Keratinocyte (primary cell): ENCODE results near the gene MX1. TPM values are rescaled to one million over a fixed set of nuclear protein-coding genes. Genes with fewer than 3 reads are reported as not detected.

Experiments used
- DNase-seq: peaks from one replicate; pipeline ENCODE4 v3.0.0-alpha.2; 2011; ENCODE audit warnings: low read depth, missing footprints, low spot score
- FAIRE-seq: peaks from 2 replicates; lab custom pipeline; 2011; peaks lifted over from hg19 to GRCh38; lab: Jason Lieb, UNC
- H2AFZ ChIP-seq: 2 replicates; pipeline ENCODE4 v1.6.0; 2012; ENCODE audit warnings: low read length, control low read depth, inconsistent platforms; ENCODE audit not compliant: control insufficient read depth
- H3K27ac ChIP-seq: 2 replicates; pipeline ENCODE4 v1.5.1; 2011; ENCODE audit warnings: low read length; ENCODE audit not compliant: control insufficient read depth, insufficient read depth
- H3K27me3 ChIP-seq: 3 replicates; pipeline ENCODE4 v1.6.0; 2011; ENCODE audit warnings: low read length; ENCODE audit not compliant: control insufficient read depth, insufficient read depth; ENCODE audit errors: extremely low read depth
- H3K36me3 ChIP-seq, 2 experiments: 2 replicates in 1 of 2; 3 replicates in 1 of 2; pipeline ENCODE4 v1.5.1; 2011; ENCODE audit warnings: low read length in 2 of 2, mild to moderate bottlenecking in 1 of 2; ENCODE audit not compliant: control insufficient read depth in 2 of 2, insufficient read depth in 2 of 2; ENCODE audit errors: extremely low read depth in 1 of 2
- H3K4me1 ChIP-seq: 3 replicates; pipeline ENCODE4 v1.5.1; 2011; ENCODE audit warnings: low read length; ENCODE audit not compliant: control insufficient read depth, insufficient read depth; ENCODE audit errors: extremely low read depth
- H3K4me2 ChIP-seq: 3 replicates; pipeline ENCODE4 v1.6.0; 2011; ENCODE audit warnings: low read depth, low read length; ENCODE audit not compliant: control insufficient read depth, insufficient read depth; ENCODE audit errors: extremely low read depth
- H3K4me3 ChIP-seq, 3 experiments: fragments of 200-600 bp in 1 of 3; sonication (generic) in 1 of 3; 2 replicates in 2 of 3; 3 replicates in 1 of 3; pipeline ENCODE4 v1.5.1; 2011 to 2016; ENCODE audit warnings: low read length in 3 of 3, mild to moderate bottlenecking in 3 of 3, control low read depth in 2 of 3, inconsistent platforms in 1 of 3, low read depth in 1 of 3, mixed read lengths in 1 of 3, mixed run types in 1 of 3, moderate library complexity in 1 of 3; ENCODE audit not compliant: control insufficient read depth in 2 of 3, insufficient read depth in 2 of 3; ENCODE audit errors: extremely low read depth in 1 of 3
- H3K79me2 ChIP-seq: 2 replicates; pipeline ENCODE4 v1.6.0; 2012; ENCODE audit warnings: low read length; ENCODE audit not compliant: control insufficient read depth, insufficient read depth
- H3K9ac ChIP-seq: 3 replicates; pipeline ENCODE4 v1.6.0; 2011; ENCODE audit warnings: low read length; ENCODE audit not compliant: control insufficient read depth, insufficient read depth; ENCODE audit errors: extremely low read depth
- H3K9me1 ChIP-seq: 3 replicates; pipeline ENCODE4 v1.6.0; 2011; ENCODE audit warnings: low read length; ENCODE audit not compliant: control insufficient read depth, insufficient read depth; ENCODE audit errors: extremely low read depth
- H3K9me3 ChIP-seq: 2 replicates; pipeline ENCODE4 v1.5.1; 2012; ENCODE audit warnings: low read depth, low read length; ENCODE audit not compliant: control insufficient read depth
- H4K20me1 ChIP-seq: 3 replicates; pipeline ENCODE4 v1.6.0; 2011; ENCODE audit warnings: low read length; ENCODE audit not compliant: control insufficient read depth, insufficient read depth; ENCODE audit errors: extremely low read depth
- EZH2 ChIP-seq: IDR thresholded peaks from one replicate; pipeline ENCODE4 v1.6.1; 2012; ENCODE audit warnings: inconsistent platforms, mild to moderate bottlenecking, low read length, moderate library complexity
- dilution Hi-C: fragments of 300-500 bp; cut with MboI; formaldehyde crosslinking; loops from one replicate; pipeline ENCODE4 v1.7.0; 2020; ENCODE audit warnings: low sequenced_read_pairs; ENCODE audit not compliant: extremely low pct_ligation_motif_present
- polyA plus RNA-seq, 5 experiments: library from polyadenylated mRNA; depleted of rRNA in 3 of 5; stranded (reverse) in 3 of 5; stranded (forward) in 1 of 5; unstranded in 1 of 5; fragments of >200 nt; gene quantifications; 1 replicate in 1 of 5; 2 replicates in 3 of 5; 3 replicates in 1 of 5; pipeline versions ENCODE4 v1.2.1 to v1.2.3, GENCODE V29; 2011 to 2012; ENCODE audit warnings: missing spikeins in 2 of 5, low read depth in 1 of 5, low replicate concordance in 1 of 5
- TF ChIP-seq, protein P1 (sequence below), 3 experiments: IDR thresholded peaks in 1 of 3; conservative IDR thresholded peaks in 1 of 3; optimal IDR thresholded peaks in 1 of 3; 2 replicates in 2 of 3; 3 replicates in 1 of 3; pipeline versions ENCODE3 to v1.5.1; 2011; ENCODE audit warnings: low read length in 3 of 3, mild to moderate bottlenecking in 3 of 3, moderate library complexity in 2 of 3, control low read depth in 1 of 3, inconsistent platforms in 1 of 3; ENCODE audit not compliant: insufficient read depth in 2 of 3; ENCODE audit errors: extremely low read depth in 1 of 3

Gene MX1
- polyA plus RNA-seq, 1 donor (not counting 4 experiments of a cell fraction or from before 2014, with no cell fraction given) = 151 TPM

DNA sequence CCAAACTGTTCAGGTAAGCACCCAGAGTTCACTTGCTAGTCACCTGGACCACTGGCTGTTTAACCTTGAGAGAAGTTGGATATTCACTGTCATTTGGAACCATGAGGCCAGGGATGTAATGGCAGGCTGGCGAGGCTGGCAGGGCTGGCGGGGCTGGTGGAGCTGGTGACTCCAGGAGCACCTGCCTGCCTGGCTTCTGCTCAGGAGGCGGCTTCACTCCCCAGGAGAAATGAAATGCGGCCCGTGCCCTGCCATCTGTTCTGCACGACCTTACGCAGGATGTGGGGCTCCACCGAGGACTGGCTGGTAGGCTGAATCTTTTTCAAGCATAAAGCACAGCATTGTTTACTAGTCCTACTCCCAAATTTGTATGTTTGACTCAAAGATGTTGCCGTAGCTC, 22.7 kb upstream of the MX1 start:
- Histone ChIP-seq H3K9ac (no peak overlapping the region), H3K4me2 (no peak overlapping the region), H2AFZ (no peak overlapping the region), H4K20me1 (no peaks in the 10 kb centered on the region), H3K4me3 (no peak overlapping the region), H3K27ac (no peak overlapping the region), H3K27me3 (peaks cover 3% of the 10 kb centered on the region), H3K9me3 (no peaks in the 10 kb centered on the region), H3K36me3 (no peaks in the 10 kb centered on the region), H3K4me1 (no peaks in the 10 kb centered on the region), H3K9me1 (no peaks in the 10 kb centered on the region), H3K79me2 (no peaks in the 10 kb centered on the region)
- dilution Hi-C loops = no loop called here
- TF ChIP-seq, protein P1, sequence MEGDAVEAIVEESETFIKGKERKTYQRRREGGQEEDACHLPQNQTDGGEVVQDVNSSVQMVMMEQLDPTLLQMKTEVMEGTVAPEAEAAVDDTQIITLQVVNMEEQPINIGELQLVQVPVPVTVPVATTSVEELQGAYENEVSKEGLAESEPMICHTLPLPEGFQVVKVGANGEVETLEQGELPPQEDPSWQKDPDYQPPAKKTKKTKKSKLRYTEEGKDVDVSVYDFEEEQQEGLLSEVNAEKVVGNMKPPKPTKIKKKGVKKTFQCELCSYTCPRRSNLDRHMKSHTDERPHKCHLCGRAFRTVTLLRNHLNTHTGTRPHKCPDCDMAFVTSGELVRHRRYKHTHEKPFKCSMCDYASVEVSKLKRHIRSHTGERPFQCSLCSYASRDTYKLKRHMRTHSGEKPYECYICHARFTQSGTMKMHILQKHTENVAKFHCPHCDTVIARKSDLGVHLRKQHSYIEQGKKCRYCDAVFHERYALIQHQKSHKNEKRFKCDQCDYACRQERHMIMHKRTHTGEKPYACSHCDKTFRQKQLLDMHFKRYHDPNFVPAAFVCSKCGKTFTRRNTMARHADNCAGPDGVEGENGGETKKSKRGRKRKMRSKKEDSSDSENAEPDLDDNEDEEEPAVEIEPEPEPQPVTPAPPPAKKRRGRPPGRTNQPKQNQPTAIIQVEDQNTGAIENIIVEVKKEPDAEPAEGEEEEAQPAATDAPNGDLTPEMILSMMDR (optimal IDR thresholded peaks at IDR 0.05 in 1 of 3, IDR thresholded peaks at IDR 0.05 in 1 of 3, conservative IDR thresholded peaks at IDR 0.05 in 1 of 3; ENCODE audit: extremely low read depth in 1 of 3, insufficient read depth in 2 of 3, low read length in 3 of 3) = no peak
- no peak for TF ChIP-seq EZH2
- FAIRE-seq (no peak), DNase-seq (no peak)

DNA sequence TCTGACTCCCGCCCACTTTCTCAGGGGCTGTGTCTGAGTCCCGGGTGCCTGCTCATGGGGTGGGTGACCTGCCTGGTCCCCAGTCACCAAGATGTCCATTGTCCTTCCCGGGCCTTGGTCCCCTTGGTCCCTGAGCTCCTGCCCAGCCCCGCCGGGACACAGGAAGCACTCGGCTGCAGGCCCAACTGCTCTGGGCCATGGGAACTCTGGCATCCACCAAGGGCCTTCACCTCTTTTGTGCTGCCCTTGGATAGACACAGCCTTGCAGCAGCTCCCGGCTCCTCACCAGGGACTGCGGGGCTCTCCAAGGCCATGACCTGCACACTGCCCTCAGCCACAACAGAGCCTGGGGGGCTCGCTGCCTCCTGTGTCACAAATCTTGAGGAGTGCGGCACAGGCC, 22.1 kb upstream of the MX1 start:
- TF ChIP-seq EZH2 = no peak
- TF ChIP-seq, protein P1 (optimal IDR thresholded peaks at IDR 0.05 in 1 of 3, IDR thresholded peaks at IDR 0.05 in 1 of 3, conservative IDR thresholded peaks at IDR 0.05 in 1 of 3; ENCODE audit: extremely low read depth in 1 of 3, insufficient read depth in 2 of 3, low read length in 3 of 3) = no peak
- Histone ChIP-seq H3K4me2 (no peak overlapping the region), H3K27ac (no peak overlapping the region), H3K9me1 (no peaks in the 10 kb centered on the region), H3K79me2 (no peaks in the 10 kb centered on the region), H3K27me3 (peaks cover 3% of the 10 kb centered on the region), H3K9me3 (no peaks in the 10 kb centered on the region), H4K20me1 (no peaks in the 10 kb centered on the region), H3K36me3 (no peaks in the 10 kb centered on the region), H3K9ac (no peak overlapping the region), H2AFZ (no peak overlapping the region), H3K4me3 (no peak overlapping the region), H3K4me1 (no peaks in the 10 kb centered on the region)
- no peak for FAIRE-seq
- no peak for DNase-seq
- dilution Hi-C loops = no loop called here
